GM12878 (cell line): ENCODE data around the gene EGFL8.

Experiments used
- EGR1 ChIP-seq, 2 experiments: IDR thresholded peaks; 1 replicate in 1 of 2; 2 replicates in 1 of 2; pipeline ENCODE4 v1.6.1; 2011 to 2012; ENCODE audit warnings: low read depth in 2 of 2, low read length in 2 of 2, borderline replicate concordance in 1 of 2, mild to moderate bottlenecking in 1 of 2, moderate library complexity in 1 of 2
- HCFC1 ChIP-seq: fragments of 150-350 bp; IDR thresholded peaks from 2 replicates; pipeline ENCODE4 v1.6.1; 2014; ENCODE audit warnings: low read length
- POLR2A ChIP-seq: IDR thresholded peaks from 2 replicates; pipeline ENCODE4 v1.6.1; 2011; ENCODE audit warnings: low read depth, mild to moderate bottlenecking, low read length
- TF ChIP-seq, protein P1 (sequence below): IDR thresholded peaks from 2 replicates; pipeline ENCODE4 v1.6.1; 2012; ENCODE audit warnings: low read depth, low read length, improper control_type of control experiment

DNA sequence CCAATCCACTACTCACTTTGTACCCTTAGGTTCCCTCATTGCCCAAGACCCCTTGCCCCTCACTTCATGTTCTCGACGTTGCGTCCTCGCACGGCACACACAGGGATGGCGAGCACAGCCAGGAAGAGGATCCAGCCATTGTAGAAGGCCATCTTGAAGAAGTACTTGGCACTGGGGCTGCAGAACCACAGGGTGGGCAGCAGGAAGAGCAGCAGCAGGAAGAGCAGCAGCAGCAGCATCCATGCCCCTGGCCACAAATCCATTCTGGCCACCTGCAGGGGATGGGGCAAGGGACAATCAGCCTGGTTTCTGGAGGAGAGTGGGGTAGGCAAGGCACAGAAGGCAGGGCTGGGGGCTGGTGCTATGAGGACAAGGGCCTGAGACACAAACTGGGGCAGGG, 6.8 kb downstream of the EGFL8 start:
- TF ChIP-seq, protein P1, sequence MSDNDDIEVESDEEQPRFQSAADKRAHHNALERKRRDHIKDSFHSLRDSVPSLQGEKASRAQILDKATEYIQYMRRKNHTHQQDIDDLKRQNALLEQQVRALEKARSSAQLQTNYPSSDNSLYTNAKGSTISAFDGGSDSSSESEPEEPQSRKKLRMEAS = no peak
- no peak for TF ChIP-seq HCFC1
- TF ChIP-seq EGR1 (IDR thresholded peaks at IDR 0.05; ENCODE audit: borderline replicate concordance in 1 of 2, low read depth in 2 of 2, low read length in 2 of 2) = no peak
- no peak for TF ChIP-seq POLR2A
